NCI-H460 (cell line): ENCODE data around the gene PTK7. TPM values are rescaled to one million over a fixed set of nuclear protein-coding genes. Genes with fewer than 3 reads are reported as not detected.
"Not testable (repeated sequence)": the region's sequence is repeated elsewhere in the genome, so short reads cannot be mapped to it uniquely, and the experiment has no call there.

ENCODE experiments used
- DNase-seq: peaks from one replicate; pipeline ENCODE4 v3.0.0-alpha.2; 2016; ENCODE audit warnings: low read depth; ENCODE audit errors: extremely low read depth
- polyA plus RNA-seq: library from polyadenylated mRNA; depleted of rRNA; stranded (reverse); fragments of >200 nt; gene quantifications from 2 replicates; pipeline ENCODE4 v1.2.3, GENCODE V29; 2014; cell fraction: nucleus; rRNA removed
- total RNA-seq: library from RNA; depleted of rRNA; stranded (reverse); fragments of >200 nt; shearing (Covaris generic); gene quantifications from 2 replicates; pipeline ENCODE4 v1.2.3, GENCODE V29; 2014; rRNA removed

PTK7 gene
- 1.2 and 1.3 TPM in 2 replicates for total RNA-seq
- polyA plus RNA-seq: 6.6 and 8.1 TPM in 2 replicates

DNA sequence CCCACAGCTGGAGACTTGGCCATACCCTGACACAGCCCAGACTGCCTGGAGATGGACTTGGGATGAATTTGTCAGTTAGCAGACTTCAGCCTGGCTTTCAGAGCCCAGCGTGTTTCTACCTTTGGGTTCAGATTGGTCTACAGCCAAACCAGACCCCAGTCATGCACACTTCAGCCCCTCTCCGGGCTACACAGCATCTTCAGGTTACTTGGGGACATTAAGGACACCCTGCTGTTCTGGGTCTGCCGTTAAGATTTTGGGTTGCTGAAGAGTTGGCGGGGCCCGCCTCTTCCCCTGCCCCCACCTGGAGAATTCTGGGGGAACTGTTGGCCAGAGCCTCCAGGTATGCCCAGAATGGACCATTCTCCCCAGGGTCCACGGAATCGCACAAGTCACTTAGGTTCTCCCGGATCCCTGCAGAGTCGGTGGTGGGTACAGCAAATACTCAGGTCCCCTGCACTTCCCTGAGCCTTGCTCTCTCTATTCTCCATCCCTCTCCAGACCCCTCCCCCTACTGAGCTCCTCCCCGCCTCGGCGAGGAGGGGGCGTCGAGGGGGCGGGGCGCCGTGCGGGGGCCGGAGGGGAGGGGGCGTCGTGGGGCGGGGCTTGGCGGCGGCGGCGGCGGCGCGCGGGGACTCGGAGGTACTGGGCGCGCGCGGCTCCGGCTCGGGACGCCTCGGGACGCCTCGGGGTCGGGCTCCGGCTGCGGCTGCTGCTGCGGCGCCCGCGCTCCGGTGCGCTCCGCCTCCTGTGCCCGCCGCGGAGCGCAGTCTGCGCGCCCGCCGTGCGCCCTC, at the start of gene PTK7:
TSS of gene PTK7 (plus strand) at position 645 of the 794 bp plus-strand sequence. CDS start 175 bp downstream, outside the sequence.
- DNase-seq: no peak

DNA sequence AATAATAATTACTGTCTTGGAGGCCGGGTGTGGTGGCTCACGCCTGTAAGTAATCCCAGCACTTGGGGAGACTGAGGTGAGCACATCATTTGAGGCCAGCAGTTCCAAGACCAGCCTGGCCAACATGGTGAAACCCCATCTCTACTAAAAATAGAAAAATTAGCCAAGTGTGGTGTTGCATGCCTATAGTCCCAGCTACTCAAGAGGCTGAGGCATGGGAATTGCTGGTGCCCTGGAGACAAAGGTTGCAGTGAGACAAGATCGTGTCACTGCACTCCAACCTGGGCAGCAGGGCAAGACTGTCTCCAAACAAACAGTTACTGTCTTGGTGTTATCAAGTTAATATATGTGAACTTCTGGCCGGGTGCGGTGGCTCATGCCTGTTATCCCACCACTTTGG, 49.7 kb upstream of the PTK7 start:
- DNase-seq: no peak

DNA sequence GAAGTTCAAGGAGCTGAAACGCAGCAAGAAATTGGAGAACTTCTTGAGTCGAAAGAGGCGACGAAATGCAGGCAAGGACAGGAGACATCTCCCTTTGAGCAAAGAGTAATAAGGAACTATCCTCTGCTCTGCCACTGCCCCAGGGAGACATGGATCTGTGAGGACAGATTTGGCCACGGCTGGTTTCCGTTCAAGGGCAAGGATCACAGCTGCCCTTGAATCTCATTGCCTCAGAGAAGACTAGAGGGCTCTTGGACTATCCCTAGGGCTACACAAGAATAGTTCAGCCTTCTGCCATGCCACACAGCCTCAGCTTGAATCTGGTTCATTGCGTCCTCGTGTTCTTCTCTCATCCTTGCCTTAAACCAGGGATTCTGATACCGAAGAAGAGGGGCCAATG, 47.0 kb upstream of the PTK7 start:
- no peak for DNase-seq

DNA sequence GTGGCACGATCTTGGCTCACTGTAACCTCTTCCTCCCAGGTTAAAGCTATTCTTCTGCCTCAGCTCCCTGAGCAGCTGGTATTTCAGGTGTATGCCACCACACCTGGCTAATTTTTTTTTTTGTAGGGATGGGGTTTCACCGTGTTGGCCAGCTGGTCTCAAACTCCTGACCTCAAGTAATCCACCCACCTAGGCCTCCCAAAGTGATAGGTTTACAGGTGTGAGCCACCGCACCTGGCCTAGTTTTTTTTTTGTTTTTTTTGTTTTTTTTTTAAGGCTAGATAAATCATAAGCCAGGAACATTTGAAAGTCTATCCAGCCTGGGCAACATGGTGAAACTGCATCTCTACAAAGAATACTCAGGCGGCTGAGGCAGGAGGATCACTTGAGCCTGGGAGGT, 43.8 kb upstream of the PTK7 start:
- no peak for DNase-seq

DNA sequence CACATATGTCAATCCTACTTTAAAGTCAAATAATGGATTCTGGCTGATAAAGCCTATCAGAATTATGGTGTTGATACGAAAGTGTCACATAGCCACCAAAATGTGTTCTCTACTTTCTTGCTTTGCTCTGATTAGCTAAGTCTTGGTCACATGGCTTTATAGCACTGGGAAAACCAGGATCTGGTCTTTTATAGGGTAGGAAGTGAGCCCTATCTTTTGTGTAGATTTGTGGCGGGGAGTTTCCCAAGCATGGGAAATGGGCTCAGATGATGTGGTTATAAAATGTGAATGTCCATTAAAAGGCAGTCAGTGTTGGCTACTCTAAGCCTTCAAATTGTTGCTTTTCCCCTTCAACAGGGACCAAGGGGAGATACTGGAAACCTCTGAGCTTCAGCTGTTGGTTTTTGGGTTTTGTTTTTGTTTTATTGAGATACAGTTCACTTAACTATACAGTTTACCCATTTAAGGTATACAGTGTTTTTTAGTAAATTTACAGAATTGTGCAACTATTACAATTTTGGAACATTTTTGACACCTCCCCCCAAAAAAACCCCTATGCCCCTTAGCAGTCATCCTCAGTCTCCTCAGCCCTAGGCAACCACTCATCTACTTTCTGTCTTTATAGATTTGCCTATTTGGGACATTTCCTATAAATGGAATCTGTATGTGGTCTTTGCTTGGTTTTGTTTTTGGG, 42.5 kb upstream of the PTK7 start:
- DNase-seq: no peak

DNA sequence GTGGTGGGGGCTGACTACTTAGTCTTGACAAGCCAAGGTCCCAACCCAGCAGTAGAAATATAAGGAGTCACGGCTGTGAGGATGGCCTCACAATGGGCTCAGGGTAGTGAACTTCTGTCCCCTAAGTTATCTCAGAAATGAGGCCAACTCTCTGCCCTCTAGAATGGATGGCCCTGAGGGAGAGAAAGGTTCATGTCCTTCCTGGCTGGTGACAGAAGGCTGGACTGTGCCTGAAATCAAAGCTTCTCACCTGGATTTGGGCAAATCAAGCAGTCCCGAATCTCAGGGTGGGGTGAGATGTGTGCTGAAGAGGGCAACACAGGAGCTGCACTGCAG, 42.0 kb upstream of the PTK7 start:
- DNase-seq: no peak

DNA sequence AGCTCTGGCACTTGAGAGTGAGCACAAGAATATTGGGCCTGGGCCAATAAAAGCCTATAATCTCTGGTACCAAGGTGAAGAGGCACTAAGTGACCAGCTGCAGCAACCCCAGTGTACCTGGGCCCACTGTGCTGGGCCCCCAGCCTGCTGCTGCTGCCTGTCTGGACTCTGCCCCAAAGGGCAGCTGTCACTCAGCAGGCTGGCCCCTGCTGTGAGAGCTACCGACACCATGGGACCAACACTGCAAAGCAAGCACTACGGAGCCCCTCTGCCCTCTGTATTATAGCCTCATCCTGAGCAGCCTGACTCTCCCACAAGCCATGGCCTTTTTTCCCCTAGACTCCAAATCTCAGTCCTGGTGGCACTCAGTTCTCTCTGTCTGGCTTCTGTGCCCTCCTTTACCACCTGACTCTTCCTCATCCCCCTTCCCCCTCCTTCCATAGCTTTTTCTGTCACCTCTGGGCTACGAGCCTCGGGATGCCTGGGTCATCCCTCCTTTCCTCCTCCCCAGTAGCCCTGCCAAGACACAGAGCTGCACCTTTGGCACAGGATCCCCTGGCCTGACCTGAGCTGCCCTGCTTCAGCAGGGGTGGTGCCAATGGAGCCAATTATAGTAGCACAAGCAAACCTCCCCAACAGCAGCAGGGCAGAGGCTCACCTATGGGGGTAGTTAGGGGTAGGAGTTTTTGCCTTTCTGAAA, 40.5 kb upstream of the PTK7 start:
- no peak for DNase-seq

DNA sequence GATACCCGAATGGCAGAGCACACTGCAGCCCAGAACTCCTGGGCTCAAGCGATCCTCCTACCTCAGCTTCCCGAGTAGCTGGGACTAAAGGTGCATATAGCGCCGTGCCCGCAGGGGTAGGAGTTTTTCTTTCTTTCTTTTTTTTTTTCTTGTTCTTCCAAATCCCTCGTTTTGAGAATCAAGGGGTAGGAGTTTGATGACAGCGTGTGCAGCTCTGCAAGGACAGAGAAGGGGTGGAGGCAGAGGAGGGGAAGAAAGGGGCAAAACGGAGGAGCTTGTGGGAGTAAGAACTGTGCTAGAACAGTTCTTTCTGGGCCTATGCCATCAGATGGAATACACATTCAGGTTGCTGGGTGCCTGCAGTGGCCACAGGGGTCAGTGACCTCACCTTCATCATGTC, 39.4 kb upstream of the PTK7 start:
- no peak for DNase-seq

DNA sequence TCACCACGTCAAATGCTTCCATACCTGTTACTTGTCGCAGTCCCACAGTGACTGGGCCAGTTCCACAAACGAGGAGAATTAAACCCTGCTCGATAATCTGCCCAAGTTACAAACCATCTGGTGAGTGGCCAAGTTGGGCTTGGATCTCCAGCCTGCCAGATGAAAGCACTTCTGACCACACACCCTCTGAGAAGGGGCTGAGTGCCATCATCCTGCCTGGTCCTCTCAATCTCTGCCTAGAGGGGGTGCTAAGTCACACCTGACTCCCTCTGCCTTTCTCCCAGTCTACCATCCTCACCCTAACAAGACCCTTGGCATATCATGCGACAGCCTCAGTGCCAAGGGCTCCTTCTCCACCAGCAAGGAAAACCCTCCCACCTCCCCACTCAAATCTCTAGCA, 38.9 kb upstream of the PTK7 start:
- DNase-seq: no peak

DNA sequence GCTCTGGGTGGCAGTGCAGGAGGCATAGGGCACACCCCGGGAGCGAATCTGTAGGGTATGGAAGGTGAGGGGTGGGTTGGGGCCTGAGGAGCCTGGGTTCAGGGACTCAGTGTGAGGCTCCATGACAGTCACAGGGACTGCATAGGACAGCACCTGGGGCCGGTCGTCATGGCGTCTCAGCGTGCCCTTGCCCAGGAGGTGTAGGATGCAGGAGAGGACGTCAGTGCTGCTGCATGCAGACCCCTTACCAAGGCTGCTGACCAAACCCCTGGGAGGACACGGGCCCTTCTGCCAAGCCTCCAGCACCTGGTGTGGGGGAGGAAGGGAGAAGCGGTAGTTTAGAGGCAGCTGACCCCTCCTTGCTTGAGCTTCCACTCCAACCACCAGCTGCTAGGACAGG, 38.4 kb upstream of the PTK7 start:
- no peak for DNase-seq

DNA sequence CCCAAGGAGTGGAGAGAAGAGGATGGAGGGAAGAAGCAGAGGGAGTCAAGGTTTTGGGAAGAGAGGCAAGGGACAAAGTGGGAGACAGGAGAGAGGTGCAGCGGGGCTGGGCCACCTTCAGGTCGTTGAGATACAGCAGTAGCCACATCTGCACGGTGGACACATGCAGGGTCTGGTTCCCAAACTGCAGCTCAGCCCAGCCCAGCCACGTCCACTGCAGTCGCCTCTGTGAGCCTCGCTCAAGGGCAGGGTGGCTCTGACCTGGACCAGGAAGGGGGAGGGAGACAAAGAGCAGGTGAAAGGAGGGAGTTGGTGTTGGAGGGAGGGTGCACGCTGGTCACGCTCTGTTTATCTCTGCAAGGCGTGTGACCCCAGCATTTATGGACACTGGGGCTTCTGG, 37.4 kb upstream of the PTK7 start:
- no peak for DNase-seq

DNA sequence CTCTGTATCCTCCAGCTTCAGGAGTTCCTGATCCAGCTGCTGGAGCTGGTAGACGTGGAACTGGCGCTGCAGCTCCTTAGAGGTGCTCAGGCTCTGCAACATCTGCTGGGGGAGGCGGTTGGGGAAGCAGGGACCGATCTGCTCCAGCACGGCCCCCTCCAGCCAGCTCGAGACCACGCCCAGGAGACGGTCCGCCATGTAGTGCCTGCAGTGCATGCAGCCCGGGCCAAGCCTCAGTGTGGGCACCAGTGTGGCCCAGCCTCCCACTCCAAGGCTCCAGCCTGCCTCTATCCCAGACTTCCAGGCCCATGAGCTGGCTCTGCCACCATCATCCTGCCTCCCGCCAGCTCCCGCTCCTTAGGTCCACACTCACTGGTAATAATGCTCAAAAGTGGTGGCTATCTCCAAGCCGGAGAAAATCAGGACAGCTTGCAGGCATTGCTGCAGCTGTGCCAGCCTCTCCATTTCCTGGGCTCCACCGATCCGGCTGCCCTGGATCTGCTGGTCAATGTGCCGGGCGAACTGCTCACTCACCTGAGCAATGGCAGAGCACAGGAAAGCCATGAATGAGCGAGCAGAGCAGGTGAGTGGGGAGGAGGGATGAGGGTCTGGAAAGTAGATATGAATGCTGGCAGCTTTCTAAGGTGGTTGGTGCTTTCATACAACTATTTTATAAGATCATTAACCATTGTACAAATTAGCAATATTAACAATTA, 35.4 kb upstream of the PTK7 start:
- DNase-seq: no peak

DNA sequence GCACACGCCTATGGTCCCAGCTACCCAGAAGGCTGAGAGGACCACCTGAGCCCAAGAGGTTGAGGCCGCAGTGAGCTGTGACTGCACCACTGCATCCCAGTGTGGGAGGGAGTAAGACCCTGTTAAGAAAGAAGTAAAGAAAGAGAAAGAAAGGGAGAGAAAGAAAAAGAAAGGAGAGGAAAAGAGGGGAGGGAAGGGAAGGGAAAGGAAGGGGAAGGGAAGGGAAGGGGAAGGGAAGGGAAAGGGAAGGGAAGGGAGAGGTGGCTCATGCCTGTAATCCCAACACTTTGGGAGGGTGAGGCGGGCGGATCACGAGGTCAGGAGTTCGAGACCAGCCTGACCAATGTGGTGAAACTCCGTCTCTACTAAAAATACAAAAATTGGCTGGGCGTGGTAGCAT, 34.6 kb upstream of the PTK7 start:
- not testable (repeated sequence) for DNase-seq

DNA sequence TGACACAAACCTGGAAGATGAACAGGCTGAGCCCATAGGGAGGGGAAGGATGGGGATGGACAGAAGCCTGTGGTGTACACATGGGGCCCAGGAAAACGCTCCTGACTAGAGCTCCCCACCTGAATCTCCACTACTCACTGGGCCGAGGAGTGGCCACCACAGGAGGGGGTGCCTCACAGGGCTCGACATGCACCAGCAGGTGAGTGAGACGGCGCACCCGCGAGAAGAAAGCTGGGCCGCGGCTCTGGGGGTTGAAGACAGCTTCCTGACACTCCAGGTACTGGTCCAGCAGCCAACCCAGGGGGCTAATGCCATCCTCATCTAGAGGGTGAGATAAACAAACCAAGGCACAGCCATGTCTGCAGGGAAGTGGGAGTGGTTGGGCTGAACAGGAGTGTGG, 32.8 kb upstream of the PTK7 start:
- no peak for DNase-seq

DNA sequence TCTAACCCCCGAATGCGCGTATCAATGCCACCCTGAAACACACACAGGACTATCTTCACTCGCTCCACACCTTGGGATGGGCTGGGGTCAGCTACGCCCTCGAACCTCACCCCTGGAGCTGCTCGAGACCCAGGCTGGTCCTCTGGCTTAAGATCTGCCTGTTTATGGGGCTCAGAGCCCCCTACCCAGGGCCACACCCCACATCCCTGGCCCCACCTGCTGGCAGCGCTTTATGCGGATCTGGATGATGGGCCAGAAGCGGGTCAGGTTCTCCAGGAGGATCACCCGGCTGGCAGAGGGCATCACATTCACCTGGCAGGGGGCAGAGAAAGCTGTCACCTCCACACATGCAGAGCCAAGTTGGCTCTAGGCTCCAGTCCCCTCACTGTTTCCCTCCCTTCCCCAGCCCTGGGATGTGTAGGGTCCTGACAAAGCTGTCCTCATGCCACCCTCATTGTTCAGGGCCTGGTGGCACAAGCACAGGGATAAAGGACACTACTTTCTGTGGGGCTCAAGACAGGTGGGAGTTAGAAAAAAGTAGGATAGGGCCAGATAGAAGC, 30.7 kb upstream of the PTK7 start:
- no peak for DNase-seq

DNA sequence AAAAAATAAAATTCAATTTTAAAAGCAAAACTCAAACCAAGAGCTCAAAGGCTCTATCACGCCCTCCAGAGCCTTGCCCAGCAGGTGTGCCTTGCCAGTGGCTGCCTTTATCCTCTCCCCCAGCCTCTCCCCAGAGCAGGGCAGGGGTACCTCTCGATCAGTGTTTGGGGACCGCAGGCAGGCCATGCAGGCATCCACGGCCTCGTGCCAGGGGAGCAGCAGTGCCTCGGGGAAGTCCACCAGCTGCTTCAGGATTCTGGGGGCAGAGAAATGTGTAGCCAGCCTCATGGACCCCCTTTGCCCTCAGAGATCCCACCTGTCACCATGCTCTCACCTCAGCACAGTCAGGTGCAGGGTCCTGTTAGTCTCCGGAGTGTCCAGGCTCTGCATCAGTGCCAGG, 28.1 kb upstream of the PTK7 start:
- DNase-seq: no peak

DNA sequence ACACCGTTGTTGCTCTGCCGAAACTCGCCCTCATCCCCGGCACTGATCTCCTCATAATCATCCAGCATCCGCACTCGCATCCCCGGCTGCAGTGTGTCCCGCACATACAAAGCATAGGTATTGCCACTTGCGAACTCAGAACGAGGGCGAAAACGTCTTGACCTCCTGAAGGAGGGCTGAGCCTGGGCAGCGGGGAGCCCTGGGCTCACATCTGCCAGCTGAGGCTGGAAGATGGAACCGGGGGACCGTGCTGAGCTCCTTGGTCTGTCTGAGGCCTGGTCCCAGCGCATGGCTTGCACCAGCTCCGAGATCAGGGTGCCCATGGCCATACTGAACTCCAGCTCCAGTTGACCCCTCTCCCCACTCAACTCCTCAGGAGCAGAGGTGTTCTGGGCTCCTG, 25.1 kb upstream of the PTK7 start:
- DNase-seq: no peak

DNA sequence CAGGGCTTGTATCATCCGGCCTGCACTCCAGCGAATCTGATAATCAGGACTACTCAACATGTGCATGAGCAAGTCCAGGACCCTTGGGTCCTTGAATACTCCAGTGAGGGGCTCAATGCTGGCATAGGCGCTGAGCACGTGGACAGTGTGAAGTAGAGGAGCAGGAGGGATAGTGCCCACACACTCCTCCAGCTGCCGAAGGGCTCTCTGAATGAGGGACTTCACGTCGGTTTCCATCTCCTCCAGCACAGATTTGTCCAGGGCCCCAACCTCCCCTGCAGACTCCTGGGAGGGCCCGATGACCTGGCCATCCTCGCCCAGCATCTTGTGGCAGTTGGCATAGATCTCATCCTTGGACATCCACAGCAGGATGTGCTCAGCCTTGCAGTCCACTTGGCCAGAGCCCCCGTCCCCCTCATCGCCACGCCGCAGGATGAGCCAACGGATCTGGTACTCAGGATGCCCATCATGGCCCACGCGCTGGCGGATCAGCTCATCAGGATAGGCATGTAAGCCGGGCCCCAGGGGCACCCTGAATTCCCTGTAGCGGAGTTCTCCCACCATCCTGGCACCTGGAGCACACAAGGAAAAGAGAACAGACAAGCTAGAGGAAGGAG, 23.8 kb upstream of the PTK7 start:
- DNase-seq: no peak

DNA sequence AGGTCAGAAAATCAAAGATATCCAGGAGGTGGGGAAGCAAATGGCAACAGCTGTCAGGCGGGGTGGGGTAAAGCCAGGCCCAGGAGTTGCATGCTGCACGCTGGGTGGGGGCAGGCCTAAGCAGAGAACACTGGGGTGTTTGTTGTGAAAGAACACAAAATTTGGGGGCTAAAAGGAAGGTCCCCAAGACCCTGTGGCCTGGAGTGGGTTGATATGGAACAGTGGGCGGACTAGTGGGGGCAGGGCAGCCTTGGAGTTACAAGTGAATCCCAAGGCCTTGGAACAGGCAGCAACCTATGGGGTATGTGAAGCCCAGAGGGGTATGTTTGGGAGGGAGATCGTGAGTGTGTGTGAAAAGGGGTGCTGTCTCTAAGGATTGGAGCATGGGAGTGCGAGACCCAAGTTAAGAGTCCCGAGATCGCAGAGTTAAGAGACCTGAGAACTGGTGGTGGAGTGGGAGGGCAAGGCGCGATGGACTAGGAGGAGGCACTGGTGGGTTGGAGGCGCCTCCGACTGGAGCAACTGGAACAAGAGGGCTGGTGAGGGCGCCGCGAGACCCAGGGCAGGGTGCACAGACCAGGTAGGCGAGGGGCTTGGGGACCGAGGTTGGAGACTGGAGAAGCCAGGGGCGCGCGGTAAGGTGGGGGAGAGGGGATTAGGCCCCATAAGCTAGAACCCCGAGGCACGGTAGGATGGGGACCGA, 23.1 kb upstream of the PTK7 start:
- no peak for DNase-seq
